DND-41 (cell line): ENCODE results near the gene SLC16A1.

Experiments used
- ATAC-seq: fragments of 200-7000 bp; cut with Tn5 transposase; 3 replicates; pipeline ENCODE4 v1.9.1; 2021; ENCODE audit warnings: low read depth; ENCODE audit not compliant: insufficient read depth
- DNase-seq: peaks from one replicate; pipeline ENCODE4 v3.0.0-alpha.2; 2020
- H2AFZ ChIP-seq: 2 replicates; pipeline ENCODE4 v1.6.0; 2012; ENCODE audit warnings: low read depth, low read length
- H3K27ac ChIP-seq: 2 replicates; pipeline ENCODE4 v1.5.1; 2012; ENCODE audit warnings: low read length, inconsistent platforms
- H3K27me3 ChIP-seq: fragments of 200-600 bp; sonication (generic); 2 replicates; pipeline ENCODE4 v1.6.0; 2012; ENCODE audit warnings: low read length, mild to moderate bottlenecking, inconsistent platforms; ENCODE audit not compliant: insufficient read depth, poor library complexity
- H3K36me3 ChIP-seq: 2 replicates; pipeline ENCODE4 v1.5.1; 2012; ENCODE audit warnings: low read length, inconsistent platforms; ENCODE audit not compliant: insufficient read depth
- H3K4me1 ChIP-seq: 2 replicates; pipeline ENCODE4 v1.5.1; 2012; ENCODE audit warnings: mild to moderate bottlenecking, low read length; ENCODE audit not compliant: insufficient read depth
- H3K4me2 ChIP-seq: 2 replicates; pipeline ENCODE4 v1.6.0; 2012; ENCODE audit warnings: mild to moderate bottlenecking, moderate library complexity, low read length, inconsistent platforms; ENCODE audit not compliant: insufficient read depth
- H3K4me3 ChIP-seq, 2 experiments: fragments of 200-600 bp in 1 of 2; shearing (Covaris generic) in 1 of 2; 2 replicates each; pipeline ENCODE4 v1.5.1; 2012 to 2016; ENCODE audit warnings: inconsistent platforms in 2 of 2, low read length in 2 of 2, mild to moderate bottlenecking in 2 of 2, low read depth in 1 of 2, moderate library complexity in 1 of 2
- H3K79me2 ChIP-seq: 2 replicates; pipeline ENCODE4 v1.6.0; 2012; ENCODE audit warnings: low read length, inconsistent platforms; ENCODE audit not compliant: insufficient read depth
- H3K9ac ChIP-seq: 2 replicates; pipeline ENCODE4 v1.6.0; 2012; ENCODE audit warnings: low read depth, mild to moderate bottlenecking, inconsistent platforms, low read length, moderate library complexity
- H3K9me3 ChIP-seq: 2 replicates; pipeline ENCODE4 v1.5.1; 2012; ENCODE audit warnings: low read length, moderate library complexity, mild to moderate bottlenecking, inconsistent platforms; ENCODE audit not compliant: insufficient read depth, severe bottlenecking
- H4K20me1 ChIP-seq: 2 replicates; pipeline ENCODE4 v1.6.0; 2012; ENCODE audit warnings: low read length; ENCODE audit not compliant: insufficient read depth
- EZH2 ChIP-seq: IDR thresholded peaks from 3 replicates; pipeline ENCODE4 v1.6.1; 2012; ENCODE audit warnings: borderline replicate concordance, low read depth, mild to moderate bottlenecking, moderate library complexity, low read length, inconsistent platforms; ENCODE audit not compliant: severe bottlenecking
- TF ChIP-seq, protein P1 (sequence below): IDR thresholded peaks from 2 replicates; pipeline ENCODE4 v1.5.1; 2012; ENCODE audit warnings: borderline replicate concordance, low read length, moderate library complexity, mild to moderate bottlenecking; ENCODE audit not compliant: poor library complexity, severe bottlenecking; ENCODE audit errors: extremely low read depth

Gene SLC16A1

DNA sequence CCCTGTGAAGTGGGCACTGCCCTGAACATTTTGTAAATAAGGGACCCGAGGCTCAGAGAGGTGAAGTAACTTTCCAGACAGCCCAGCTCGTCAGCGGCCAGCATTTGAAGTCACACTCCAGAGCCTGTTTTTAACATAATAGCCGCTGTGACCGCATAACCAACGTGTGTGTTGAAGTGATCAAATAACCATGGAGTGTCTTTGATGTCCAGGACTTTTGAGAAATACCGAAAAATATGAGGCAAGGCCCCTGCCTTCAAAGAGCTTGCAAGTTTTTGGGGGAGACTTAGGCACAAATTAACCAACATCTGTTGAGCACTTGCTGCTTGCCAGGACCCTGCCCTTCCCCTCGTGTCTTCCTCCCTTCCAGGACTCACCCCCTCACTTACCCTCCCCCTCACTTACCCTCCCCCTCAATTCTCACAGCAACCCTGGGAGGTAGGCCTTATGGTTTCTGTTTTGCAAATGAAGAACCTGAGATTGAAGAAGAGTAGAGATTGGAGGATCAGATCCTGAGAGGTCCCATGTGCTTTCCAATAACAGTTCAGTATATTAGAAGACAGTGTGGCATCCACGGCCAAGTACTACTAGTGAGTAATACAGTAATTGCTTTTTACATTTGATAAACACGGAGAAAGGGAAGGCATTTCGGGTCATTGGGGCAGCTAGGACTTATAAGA lies 1.3 kb upstream of the SLC16A1 start:
- ATAC-seq (peak; percentile 55), DNase-seq (peak; percentile 79)
- Histone ChIP-seq H3K9ac (peak overlapping the region; percentile 91), H3K27me3 (no peaks in the 10 kb centered on the region), H2AFZ (peak overlapping the region; percentile 100), H4K20me1 (peaks cover 35% of the 10 kb centered on the region; the same call in 1 of the 2 replicates), H3K9me3 (no peaks in the 10 kb centered on the region), H3K4me1 (peaks cover 69% of the 10 kb centered on the region), H3K4me3 (peak overlapping the region; percentile 61 to 96), H3K27ac (peak overlapping the region; percentile 93), H3K79me2 (peaks cover 96% of the 10 kb centered on the region), H3K4me2 (peak overlapping the region; percentile 87), H3K36me3 (peaks cover 31% of the 10 kb centered on the region)
- TF ChIP-seq, protein P1, sequence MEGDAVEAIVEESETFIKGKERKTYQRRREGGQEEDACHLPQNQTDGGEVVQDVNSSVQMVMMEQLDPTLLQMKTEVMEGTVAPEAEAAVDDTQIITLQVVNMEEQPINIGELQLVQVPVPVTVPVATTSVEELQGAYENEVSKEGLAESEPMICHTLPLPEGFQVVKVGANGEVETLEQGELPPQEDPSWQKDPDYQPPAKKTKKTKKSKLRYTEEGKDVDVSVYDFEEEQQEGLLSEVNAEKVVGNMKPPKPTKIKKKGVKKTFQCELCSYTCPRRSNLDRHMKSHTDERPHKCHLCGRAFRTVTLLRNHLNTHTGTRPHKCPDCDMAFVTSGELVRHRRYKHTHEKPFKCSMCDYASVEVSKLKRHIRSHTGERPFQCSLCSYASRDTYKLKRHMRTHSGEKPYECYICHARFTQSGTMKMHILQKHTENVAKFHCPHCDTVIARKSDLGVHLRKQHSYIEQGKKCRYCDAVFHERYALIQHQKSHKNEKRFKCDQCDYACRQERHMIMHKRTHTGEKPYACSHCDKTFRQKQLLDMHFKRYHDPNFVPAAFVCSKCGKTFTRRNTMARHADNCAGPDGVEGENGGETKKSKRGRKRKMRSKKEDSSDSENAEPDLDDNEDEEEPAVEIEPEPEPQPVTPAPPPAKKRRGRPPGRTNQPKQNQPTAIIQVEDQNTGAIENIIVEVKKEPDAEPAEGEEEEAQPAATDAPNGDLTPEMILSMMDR = no peak
- no peak for TF ChIP-seq EZH2

DNA sequence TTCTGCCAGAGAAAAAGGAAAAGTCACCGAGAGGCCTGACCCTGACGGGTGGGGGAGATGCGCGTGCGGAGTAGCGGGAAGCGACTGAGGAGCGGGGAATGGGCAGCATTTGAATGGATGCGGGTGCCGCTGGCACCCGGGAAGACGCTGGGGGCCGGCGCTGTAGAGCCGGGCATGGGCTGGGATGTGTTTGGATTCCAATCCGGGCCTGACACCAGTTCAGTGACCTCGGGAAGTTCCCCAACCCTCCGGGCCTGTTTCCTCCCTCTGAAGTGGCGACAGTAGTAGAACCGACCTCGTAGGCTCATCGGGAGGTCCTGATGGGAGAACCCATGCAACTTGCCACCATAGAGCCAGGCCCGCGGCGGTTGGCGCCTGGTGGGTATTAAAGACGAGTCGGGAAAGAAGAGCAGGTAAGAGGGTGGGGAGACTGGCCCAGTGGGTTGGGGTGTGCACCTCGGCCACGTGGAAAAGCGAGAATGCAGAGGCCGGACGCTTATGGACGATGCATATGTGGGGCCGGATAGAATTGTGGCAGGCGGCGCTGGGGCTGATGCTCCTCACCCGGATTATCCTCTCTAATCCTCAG lies 642 bp upstream of the SLC16A1 start:
- Histone ChIP-seq H3K4me3 (peak overlapping the region; percentile 61 to 96), H3K9ac (peak overlapping the region; percentile 91), H3K79me2 (peaks cover 97% of the 10 kb centered on the region), H3K9me3 (no peaks in the 10 kb centered on the region), H4K20me1 (peaks cover 36% of the 10 kb centered on the region; the same call in 1 of the 2 replicates), H3K27me3 (no peaks in the 10 kb centered on the region), H3K36me3 (peaks cover 25% of the 10 kb centered on the region), H3K4me1 (peaks cover 69% of the 10 kb centered on the region), H3K27ac (peak overlapping the region; percentile 93), H3K4me2 (peak overlapping the region; percentile 87), H2AFZ (peak overlapping the region; percentile 100)
- peak; percentile 54 for DNase-seq
- TF ChIP-seq EZH2 = no peak
- TF ChIP-seq, protein P1 = no peak
- peak; percentile 10 for ATAC-seq

DNA sequence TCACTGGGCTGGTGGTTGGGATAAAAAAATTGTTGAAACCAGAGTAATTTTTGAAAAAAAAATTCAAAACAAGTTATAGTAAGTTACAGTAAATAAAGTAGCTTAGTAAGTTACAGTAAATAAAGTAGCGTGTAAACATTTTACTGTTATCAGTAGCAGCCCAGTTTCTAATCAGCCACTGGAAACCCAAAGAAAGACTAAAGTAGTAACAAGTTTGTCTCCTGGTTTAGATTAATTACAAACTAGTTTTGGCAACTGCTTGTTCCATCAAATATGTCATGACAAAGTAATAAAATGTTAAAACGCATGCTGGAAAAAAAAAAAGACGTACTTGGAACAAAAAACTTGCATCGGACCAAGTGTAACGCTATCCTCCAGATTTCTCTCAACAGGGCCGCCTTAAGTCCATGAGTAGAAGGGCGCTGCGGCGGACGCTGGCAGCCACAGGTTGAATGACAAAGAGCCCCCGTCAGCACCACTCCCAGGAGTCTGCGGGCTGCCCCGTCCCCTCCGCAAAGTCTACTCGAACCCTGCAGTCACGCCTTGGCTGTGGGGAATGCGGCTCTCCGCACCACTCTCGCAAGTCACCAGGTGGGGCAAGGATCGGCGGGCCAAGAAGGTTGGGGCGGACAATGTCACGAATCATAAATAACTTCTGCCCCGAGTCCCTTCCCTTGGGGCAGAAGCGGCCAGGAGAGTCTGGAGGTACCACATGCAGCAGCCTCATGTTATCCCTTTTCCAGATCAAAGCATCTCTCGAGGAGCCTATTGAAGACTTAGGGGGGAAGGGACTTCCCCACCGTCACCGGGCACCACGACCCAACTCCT lies 837 bp downstream of the SLC16A1 start:
- peak; percentile 77 for DNase-seq
- no peaks in the 10 kb centered on the region for H3K9me3 ChIP-seq
- H3K27ac ChIP-seq = peak overlapping the region; percentile 93
- H3K4me1 ChIP-seq = peaks cover 68% of the 10 kb centered on the region
- H3K4me2 ChIP-seq = peak overlapping the region; percentile 87
- H3K4me3 ChIP-seq = peak overlapping the region; percentile 61 to 96
- TF ChIP-seq EZH2 = no peak
- TF ChIP-seq, protein P1 = peak; percentile 15
- ATAC-seq = peak; percentile 57
- H2AFZ ChIP-seq = peak overlapping the region; percentile 100
- H3K9ac ChIP-seq = peak overlapping the region; percentile 91
- H4K20me1 ChIP-seq = peaks cover 41% of the 10 kb centered on the region; the same call in 1 of the 2 replicates
- peaks cover 98% of the 10 kb centered on the region for H3K79me2 ChIP-seq
- H3K36me3 ChIP-seq = peaks cover 10% of the 10 kb centered on the region; the same call in 1 of the 2 replicates
- no peaks in the 10 kb centered on the region for H3K27me3 ChIP-seq
